Stomach (tissue), 4 donors: ENCODE data around the gene C19orf67.

Source experiments
- POLR2AphosphoS5 ChIP-seq, 3 donors: sonication (generic); formaldehyde crosslinking; IDR thresholded peaks; one replicate each; pipeline ENCODE4 v1.6.1; 2016; ENCODE audit warnings: antibody characterized with exemption in 3 of 3
- TF ChIP-seq, protein P1 (sequence below), 7 experiments: fragments of 450-650 bp in 4 of 7; fragments of 200-600 bp in 3 of 7; sonication (generic) in 3 of 7; IDR thresholded peaks; one replicate each; pipeline ENCODE4 v1.5.1; 2016 to 2019; ENCODE audit warnings: antibody characterized with exemption in 7 of 7, control low read depth in 2 of 7, mild to moderate bottlenecking in 1 of 7

DNA sequence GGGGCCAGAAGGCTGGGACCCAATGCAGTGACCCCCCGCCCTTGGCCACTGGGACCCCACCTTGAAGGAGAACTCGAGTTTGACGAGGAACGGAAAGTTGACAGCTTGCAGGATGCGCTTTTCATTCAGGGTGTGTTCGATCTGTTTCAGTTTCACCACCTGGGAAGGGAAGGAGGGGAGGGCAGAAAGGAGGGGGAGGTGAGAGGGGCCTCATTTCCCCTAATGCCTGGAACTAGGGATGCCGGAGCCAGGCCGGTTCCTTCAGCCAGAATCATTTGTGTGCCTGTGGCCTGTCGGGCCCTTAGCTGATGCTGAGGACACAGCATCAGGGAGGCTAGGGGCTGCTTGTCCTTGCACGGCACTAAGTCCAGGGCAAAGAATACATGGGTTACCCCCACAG, 17.2 kb upstream of the C19orf67 start:
- TF ChIP-seq, protein P1, sequence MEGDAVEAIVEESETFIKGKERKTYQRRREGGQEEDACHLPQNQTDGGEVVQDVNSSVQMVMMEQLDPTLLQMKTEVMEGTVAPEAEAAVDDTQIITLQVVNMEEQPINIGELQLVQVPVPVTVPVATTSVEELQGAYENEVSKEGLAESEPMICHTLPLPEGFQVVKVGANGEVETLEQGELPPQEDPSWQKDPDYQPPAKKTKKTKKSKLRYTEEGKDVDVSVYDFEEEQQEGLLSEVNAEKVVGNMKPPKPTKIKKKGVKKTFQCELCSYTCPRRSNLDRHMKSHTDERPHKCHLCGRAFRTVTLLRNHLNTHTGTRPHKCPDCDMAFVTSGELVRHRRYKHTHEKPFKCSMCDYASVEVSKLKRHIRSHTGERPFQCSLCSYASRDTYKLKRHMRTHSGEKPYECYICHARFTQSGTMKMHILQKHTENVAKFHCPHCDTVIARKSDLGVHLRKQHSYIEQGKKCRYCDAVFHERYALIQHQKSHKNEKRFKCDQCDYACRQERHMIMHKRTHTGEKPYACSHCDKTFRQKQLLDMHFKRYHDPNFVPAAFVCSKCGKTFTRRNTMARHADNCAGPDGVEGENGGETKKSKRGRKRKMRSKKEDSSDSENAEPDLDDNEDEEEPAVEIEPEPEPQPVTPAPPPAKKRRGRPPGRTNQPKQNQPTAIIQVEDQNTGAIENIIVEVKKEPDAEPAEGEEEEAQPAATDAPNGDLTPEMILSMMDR (IDR thresholded peaks at IDR 0.05): no peak
- no peak for TF ChIP-seq POLR2AphosphoS5 (IDR thresholded peaks at IDR 0.05)
